IMR-90 (cell line): ENCODE results near the gene CCDC13. TPM values are rescaled to one million over a fixed set of nuclear protein-coding genes. Genes with fewer than 3 reads are reported as not detected.

ENCODE experiments used
- ATAC-seq: fragments of 200-7000 bp; cut with Tn5 transposase; 2 replicates; pipeline ENCODE4 v1.9.1; 2020; ENCODE audit warnings: low read depth, mild to moderate bottlenecking, moderate library complexity
- BruUV-seq: library from RNA; stranded (reverse); fragments of 400-500 nt; replicated peaks from 2 replicates; lab custom pipeline; 2021; lab: Mats Ljungman, UMichigan
- CTCF ChIA-PET: fragments of 300-600 bp; formaldehyde crosslinking; extraction: SDS; loops from one replicate; lab custom pipeline; 2021; ENCODE audit warnings: antibody characterized with exemption; lab: Yijun Ruan, JAX
- POLR2A ChIA-PET: fragments of 300-600 bp; sonication (Branson Sonifier 250); formaldehyde crosslinking; loops from one replicate; lab custom pipeline; 2022; ENCODE audit warnings: antibody characterized with exemption; ENCODE audit not compliant: unreplicated experiment; lab: Charles Lee
- DNase-seq: peaks from one replicate; pipeline ENCODE4 v3.0.0; 2013
- H2AFZ ChIP-seq: replicated peaks from 2 replicates; pipeline ENCODE3; 2013; ENCODE audit warnings: low read length, mild to moderate bottlenecking; ENCODE audit not compliant: poor library complexity
- H2AK5ac ChIP-seq: 2 replicates; pipeline ENCODE4 v1.6.1; 2013; ENCODE audit warnings: low read depth, low read length, inconsistent platforms
- H2AK9ac ChIP-seq: replicated peaks from 2 replicates; pipeline ENCODE3; 2013; ENCODE audit warnings: mild to moderate bottlenecking, low read depth, low read length, moderate library complexity; ENCODE audit not compliant: poor library complexity
- H2BK120ac ChIP-seq: 2 replicates; pipeline ENCODE4 v1.6.1; 2013; ENCODE audit warnings: low read depth, low read length, inconsistent platforms
- H2BK15ac ChIP-seq: 3 replicates; pipeline ENCODE4 v1.6.1; 2013; ENCODE audit warnings: low read depth, low read length, inconsistent platforms
- H2BK20ac ChIP-seq: 2 replicates; pipeline ENCODE4 v1.6.1; 2013; ENCODE audit warnings: low read depth, mild to moderate bottlenecking, inconsistent platforms, low read length, moderate library complexity
- H2BK5ac ChIP-seq: 2 replicates; pipeline ENCODE4 v1.6.1; 2013; ENCODE audit warnings: mild to moderate bottlenecking, low read depth, low read length, inconsistent platforms; ENCODE audit not compliant: poor library complexity, severe bottlenecking
- H3K14ac ChIP-seq: replicated peaks from 2 replicates; pipeline ENCODE4 v1.6.1; 2013; ENCODE audit warnings: low read depth, low read length, inconsistent platforms
- H3K18ac ChIP-seq: 2 replicates; pipeline ENCODE4 v1.6.1; 2013; ENCODE audit warnings: low read depth, low read length, control low read depth
- H3K23ac ChIP-seq: 2 replicates; pipeline ENCODE4 v1.6.1; 2013; ENCODE audit warnings: low read depth, low read length, inconsistent platforms
- H3K27ac ChIP-seq: 2 replicates; pipeline ENCODE4 v1.5.1; 2013; ENCODE audit warnings: mild to moderate bottlenecking, control low read depth, low read length; ENCODE audit not compliant: insufficient read depth
- H3K27me3 ChIP-seq: 2 replicates; pipeline ENCODE4 v1.6.1; 2013; ENCODE audit warnings: low read length; ENCODE audit not compliant: control insufficient read depth, insufficient read depth
- H3K36me3 ChIP-seq: 2 replicates; pipeline ENCODE4 v1.6.1; 2013; ENCODE audit warnings: low read length, mixed read lengths; ENCODE audit not compliant: control insufficient read depth, insufficient read depth
- H3K4ac ChIP-seq: 2 replicates; pipeline ENCODE4 v1.6.1; 2013; ENCODE audit warnings: low read depth, low read length, inconsistent platforms
- H3K4me1 ChIP-seq: 2 replicates; pipeline ENCODE4 v1.6.1; 2013; ENCODE audit warnings: low read length, mixed read lengths; ENCODE audit not compliant: control insufficient read depth, insufficient read depth
- H3K4me2 ChIP-seq: 2 replicates; pipeline ENCODE4 v1.6.1; 2013; ENCODE audit warnings: low read depth, mild to moderate bottlenecking, control low read depth, low read length, moderate library complexity
- H3K4me3 ChIP-seq: 2 replicates; pipeline ENCODE4 v1.5.1; 2013; ENCODE audit warnings: low read depth, mild to moderate bottlenecking, control low read depth, low read length, moderate library complexity; ENCODE audit not compliant: insufficient read depth
- H3K56ac ChIP-seq: 2 replicates; pipeline ENCODE4 v1.6.1; 2013; ENCODE audit warnings: low read length, inconsistent platforms; ENCODE audit not compliant: insufficient read depth; ENCODE audit errors: extremely low read depth
- H3K79me1 ChIP-seq, 2 experiments: 2 replicates each; pipeline ENCODE4 v1.6.1; 2013; ENCODE audit warnings: low read length in 2 of 2, inconsistent platforms in 1 of 2, low read depth in 1 of 2
- H3K9ac ChIP-seq: 2 replicates; pipeline ENCODE4 v1.6.1; 2013; ENCODE audit warnings: low read depth, low read length, control low read depth
- H3K9me1 ChIP-seq: 2 replicates; pipeline ENCODE4 v1.6.1; 2013; ENCODE audit warnings: low read length, inconsistent platforms; ENCODE audit not compliant: insufficient read depth
- H3K9me3 ChIP-seq: 2 replicates; pipeline ENCODE4 v1.6.1; 2013; ENCODE audit warnings: low read length; ENCODE audit not compliant: control insufficient read depth, insufficient read depth
- H4K20me1 ChIP-seq: 2 replicates; pipeline ENCODE4 v1.6.1; 2013; ENCODE audit warnings: low read length, inconsistent platforms; ENCODE audit not compliant: insufficient read depth
- H4K5ac ChIP-seq: 2 replicates; pipeline ENCODE4 v1.6.1; 2013; ENCODE audit warnings: mild to moderate bottlenecking, low read depth, low read length, control low read depth
- H4K8ac ChIP-seq, 2 experiments: 2 replicates each; pipeline ENCODE4 v1.6.1; 2013; ENCODE audit warnings: low read depth in 2 of 2, low read length in 2 of 2, control low read depth in 1 of 2, inconsistent platforms in 1 of 2
- H4K91ac ChIP-seq: 2 replicates; pipeline ENCODE4 v1.6.1; 2013; ENCODE audit warnings: low read depth, low read length, inconsistent platforms; ENCODE audit not compliant: insufficient read depth
- BHLHE40 ChIP-seq: fragments of 150-350 bp; IDR thresholded peaks from 2 replicates; pipeline ENCODE4 v1.6.1; 2016; ENCODE audit warnings: mild to moderate bottlenecking, low read depth, low read length
- CEBPB ChIP-seq: IDR thresholded peaks from 2 replicates; pipeline ENCODE4 v1.6.1; 2012; ENCODE audit warnings: low read depth, low read length, improper control_type of control experiment
- CHD1 ChIP-seq: IDR thresholded peaks from 2 replicates; pipeline ENCODE4 v1.6.1; 2012; ENCODE audit warnings: low read depth, low read length, improper control_type of control experiment
- CTCF ChIP-seq: conservative IDR thresholded peaks from 2 replicates; pipeline ENCODE4 v1.5.1; 2012; ENCODE audit warnings: mild to moderate bottlenecking, low read depth, low read length, improper control_type of control experiment
- ELK1 ChIP-seq: fragments of 150-350 bp; IDR thresholded peaks from 2 replicates; pipeline ENCODE4 v1.6.1; 2016; ENCODE audit warnings: low read depth, mild to moderate bottlenecking, low read length, moderate library complexity, borderline replicate concordance
- FOS ChIP-seq: fragments of 150-350 bp; IDR thresholded peaks from 2 replicates; pipeline ENCODE4 v1.6.1; 2016; ENCODE audit warnings: low read depth, low read length
- MAFK ChIP-seq: IDR thresholded peaks from 2 replicates; pipeline ENCODE4 v1.6.1; 2012; ENCODE audit warnings: low read depth, low read length, improper control_type of control experiment
- MAZ ChIP-seq: IDR thresholded peaks from 2 replicates; pipeline ENCODE4 v1.6.1; 2012; ENCODE audit warnings: low read depth, mild to moderate bottlenecking, low read length, improper control_type of control experiment, moderate library complexity, borderline replicate concordance
- MXI1 ChIP-seq: IDR thresholded peaks from 2 replicates; pipeline ENCODE4 v1.6.1; 2012; ENCODE audit warnings: low read depth, mild to moderate bottlenecking, low read length, moderate library complexity, borderline replicate concordance
- NFE2L2 ChIP-seq: fragments of 150-350 bp; IDR thresholded peaks from 2 replicates; pipeline ENCODE4 v1.6.1; 2016; ENCODE audit warnings: low read depth, mild to moderate bottlenecking, low read length
- POLR2A ChIP-seq: IDR thresholded peaks from 2 replicates; pipeline ENCODE4 v1.6.1; 2012; ENCODE audit warnings: mild to moderate bottlenecking, low read depth, low read length
- RAD21 ChIP-seq: IDR thresholded peaks from 2 replicates; pipeline ENCODE4 v1.6.1; 2012; ENCODE audit warnings: low read length, improper control_type of control experiment
- RCOR1 ChIP-seq: IDR thresholded peaks from 2 replicates; pipeline ENCODE4 v1.6.1; 2012; ENCODE audit warnings: mild to moderate bottlenecking, low read length, improper control_type of control experiment; ENCODE audit not compliant: insufficient replicate concordance
- RFX5 ChIP-seq: IDR thresholded peaks from 2 replicates; pipeline ENCODE4 v1.8.0; 2012; ENCODE audit warnings: low read depth, mild to moderate bottlenecking, low read length, moderate library complexity
- SMC3 ChIP-seq: fragments of 150-350 bp; IDR thresholded peaks from 2 replicates; pipeline ENCODE4 v1.6.1; 2016; ENCODE audit warnings: low read depth, mild to moderate bottlenecking, antibody characterized with exemption, low read length, moderate library complexity
- USF2 ChIP-seq: fragments of 150-350 bp; IDR thresholded peaks from 2 replicates; pipeline ENCODE4 v1.6.1; 2017; ENCODE audit warnings: mild to moderate bottlenecking, antibody characterized with exemption, low read length, low read depth
- WGBS, 2 experiments: methylation state at CpG; one replicate each; pipeline versions ENCODE4 v1.1.5 to v1.1.7; 2013; ENCODE audit warnings: missing lambda C conversion rate in 2 of 2; ENCODE audit not compliant: insufficient read length in 1 of 2; ENCODE audit errors: extremely low coverage in 2 of 2; 5-methylcytosine and 5-hydroxymethylcytosine counted together
- dilution Hi-C: fragments of 300-500 bp; cut with HindIII; formaldehyde crosslinking; loops from one replicate; pipeline ENCODE4 v1.14.3; 2018; ENCODE audit warnings: low sequenced_read_pairs; ENCODE audit not compliant: unreplicated experiment
- in situ Hi-C: fragments of 300-500 bp; cut with MboI; formaldehyde crosslinking; loops from 3 replicates; pipeline ENCODE4 v1.14.3; 2019; ENCODE audit warnings: low sequenced_read_pairs, inconsistent platforms, mixed read lengths
- intact Hi-C: fragments of 100-400 bp; cut with micrococcal nuclease; formaldehyde crosslinking; loops from 2 replicates; pipeline ENCODE4 v1.10.0; 2022
- polyA plus RNA-seq, 3 experiments: library from polyadenylated mRNA; depleted of rRNA; stranded (reverse); fragments of >200 nt; gene quantifications; 2 replicates each; pipeline ENCODE4 v1.2.3, GENCODE V29; 2012; ENCODE audit warnings: low replicate concordance in 1 of 3
- total RNA-seq: library from RNA; depleted of rRNA; stranded (reverse); fragments of >200 nt; gene quantifications from 2 replicates; pipeline ENCODE4 v1.2.3, GENCODE V29; 2012

The CCDC13 gene
- total and polyA plus RNA-seq, 2 of the 4 experiments (the other 2 are of a cell fraction), result 0.18 to 0.19 TPM

- H3K18ac ChIP-seq, result no peak overlapping the region
- H3K27ac ChIP-seq, result no peak overlapping the region
- H3K79me1 ChIP-seq, result no peaks in the 10 kb centered on the region
- in situ Hi-C loops, result no loop called here
- no TSS peak for BruUV-seq
- H4K8ac ChIP-seq, result no peak overlapping the region
- no peak overlapping the region for H2BK5ac ChIP-seq
- H3K4me1 ChIP-seq, result no peaks in the 10 kb centered on the region; the same call in 1 of the 2 replicates
- no peak overlapping the region for H2BK15ac ChIP-seq
- H2AFZ ChIP-seq, result no peak overlapping the region
- no peaks in the 10 kb centered on the region for H3K36me3 ChIP-seq
- CTCF ChIA-PET, result no interaction called here
- no peaks in the 10 kb centered on the region for H4K20me1 ChIP-seq
- H3K9me1 ChIP-seq, result no peaks in the 10 kb centered on the region
- no peak overlapping the region for H3K4me3 ChIP-seq
- intact Hi-C loops, result no loop called here
- H3K4ac ChIP-seq, result no peak overlapping the region
- POLR2A ChIA-PET, result no interaction called here
- no CpG with 5 or more reads among the region's 3 CpGs for WGBS, 2 experiments
- no peak overlapping the region for H3K9ac ChIP-seq
- no peak overlapping the region for H2AK9ac ChIP-seq
- no peak overlapping the region for H3K14ac ChIP-seq
- no peak overlapping the region for H2AK5ac ChIP-seq
- no peak overlapping the region for H4K5ac ChIP-seq
- TF ChIP-seq RCOR1 (no peak), ELK1 (no peak), CEBPB (no peak), RFX5 (no peak), FOS (no peak), RAD21 (no peak), MXI1 (no peak), SMC3 (no peak), CTCF (no peak), USF2 (no peak), MAZ (no peak), BHLHE40 (no peak), MAFK (no peak), CHD1 (no peak), POLR2A (no peak), NFE2L2 (no peak)
- no peak overlapping the region for H4K91ac ChIP-seq
- H2BK20ac ChIP-seq, result no peak overlapping the region
- H3K4me2 ChIP-seq, result no peak overlapping the region
- H2BK120ac ChIP-seq, result no peak overlapping the region
- no peaks in the 10 kb centered on the region for H3K9me3 ChIP-seq
- dilution Hi-C loops, result no loop called here
- H3K56ac ChIP-seq, result no peak overlapping the region
- H3K23ac ChIP-seq, result no peak overlapping the region
- no peaks in the 10 kb centered on the region; the same call in 1 of the 2 replicates for H3K27me3 ChIP-seq
- DNase-seq (no peak), ATAC-seq (no peak)
Measured at GRCh38 chr3:42764561-42765295, 8.3 kb downstream of the CCDC13 start.
